ENCODE measurements around the gene IKZF1. TPM values are rescaled to one million over a fixed set of nuclear protein-coding genes. Genes with fewer than 3 reads are reported as not detected.

Gene IKZF1
- total and polyA plus RNA-seq, 4 donors, result 4.0 to 37.8 (median 18.5) TPM

DNA sequence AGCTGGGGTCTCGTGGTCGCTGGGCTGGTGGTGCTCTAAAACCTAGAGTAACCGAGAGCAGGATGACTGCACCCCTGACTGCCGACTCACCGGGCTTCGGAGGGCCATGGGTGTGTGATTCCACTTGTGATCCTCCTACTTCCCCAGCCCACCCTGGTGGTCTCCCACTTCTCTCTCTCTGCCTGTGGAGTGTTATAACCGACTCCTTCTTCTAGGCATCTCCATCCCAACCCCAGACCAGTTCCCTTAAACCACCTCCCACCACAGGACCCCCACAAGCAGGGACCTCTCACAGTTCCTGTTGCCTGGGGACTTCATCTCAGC, 52.4 kb downstream of the IKZF1 start:
- WGBS, 2 donors, result 36 to 65% methylated on average over 7 of the region's 7 CpGs
- TF ChIP-seq, protein P1, sequence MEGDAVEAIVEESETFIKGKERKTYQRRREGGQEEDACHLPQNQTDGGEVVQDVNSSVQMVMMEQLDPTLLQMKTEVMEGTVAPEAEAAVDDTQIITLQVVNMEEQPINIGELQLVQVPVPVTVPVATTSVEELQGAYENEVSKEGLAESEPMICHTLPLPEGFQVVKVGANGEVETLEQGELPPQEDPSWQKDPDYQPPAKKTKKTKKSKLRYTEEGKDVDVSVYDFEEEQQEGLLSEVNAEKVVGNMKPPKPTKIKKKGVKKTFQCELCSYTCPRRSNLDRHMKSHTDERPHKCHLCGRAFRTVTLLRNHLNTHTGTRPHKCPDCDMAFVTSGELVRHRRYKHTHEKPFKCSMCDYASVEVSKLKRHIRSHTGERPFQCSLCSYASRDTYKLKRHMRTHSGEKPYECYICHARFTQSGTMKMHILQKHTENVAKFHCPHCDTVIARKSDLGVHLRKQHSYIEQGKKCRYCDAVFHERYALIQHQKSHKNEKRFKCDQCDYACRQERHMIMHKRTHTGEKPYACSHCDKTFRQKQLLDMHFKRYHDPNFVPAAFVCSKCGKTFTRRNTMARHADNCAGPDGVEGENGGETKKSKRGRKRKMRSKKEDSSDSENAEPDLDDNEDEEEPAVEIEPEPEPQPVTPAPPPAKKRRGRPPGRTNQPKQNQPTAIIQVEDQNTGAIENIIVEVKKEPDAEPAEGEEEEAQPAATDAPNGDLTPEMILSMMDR (IDR thresholded peaks at IDR 0.05; ENCODE audit: control extremely low read depth, extremely low read depth), result no peak
- H3K9me3 ChIP-seq (ENCODE audit: control insufficient read depth in 4 of 4, insufficient read depth in 3 of 4, low read length in 3 of 4), result no peaks in the 10 kb centered on the region
- DNase-seq (no peak), ATAC-seq (ENCODE audit: insufficient read depth, low FRiP score) (no peak)
- peaks cover 0 to 11% (median 0%) of the 10 kb centered on the region in 3 donors for H3K27me3 ChIP-seq (ENCODE audit: control insufficient read depth in 3 of 3, insufficient read depth in 3 of 3, low read length in 2 of 3)
- peak overlapping the region in 1 of 2 donors; percentile 62 for H3K27ac ChIP-seq (ENCODE audit: low read depth in 1 of 2, low read length in 1 of 2)
- H3K4me3 ChIP-seq, result no peak overlapping the region
- H3K4me1 ChIP-seq (ENCODE audit: control insufficient read depth in 5 of 5, insufficient read depth in 5 of 5, low read length in 5 of 5), result no peaks in the 10 kb centered on the region
- no peak overlapping the region for H3K9ac ChIP-seq (ENCODE audit: insufficient read depth in 1 of 2, low read length in 2 of 2)
- no peaks in the 10 kb centered on the region for H3K36me3 ChIP-seq (ENCODE audit: control insufficient read depth in 4 of 4, insufficient read depth in 4 of 4, low read length in 4 of 4)

DNA sequence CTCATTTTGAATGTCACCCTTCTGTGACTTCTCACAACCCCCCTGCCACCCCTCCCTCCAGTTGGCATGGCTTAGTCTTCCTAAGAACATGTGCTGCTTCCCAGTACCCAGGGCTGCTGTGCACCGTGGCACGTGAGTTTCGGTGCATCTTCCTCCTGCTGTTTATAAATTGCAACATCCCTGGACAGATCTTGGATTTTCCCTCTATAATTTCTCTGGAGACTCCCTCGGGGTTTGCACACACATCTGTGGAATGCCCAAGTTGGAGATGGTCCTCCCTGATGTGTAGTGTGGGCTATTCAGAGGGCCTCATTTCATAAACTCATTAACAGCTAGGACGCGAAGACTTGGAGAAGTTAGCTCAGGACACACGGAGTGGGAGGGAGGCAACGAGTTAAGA, 52.9 kb downstream of the IKZF1 start:
- DNase-seq (no peak), ATAC-seq (ENCODE audit: insufficient read depth, low FRiP score) (no peak)
- Histone ChIP-seq H3K36me3 (ENCODE audit: control insufficient read depth in 4 of 4, insufficient read depth in 4 of 4, low read length in 4 of 4) (no peaks in the 10 kb centered on the region), H3K27ac (ENCODE audit: low read depth in 1 of 2, low read length in 1 of 2) (no peak overlapping the region), H3K9ac (ENCODE audit: insufficient read depth in 1 of 2, low read length in 2 of 2) (no peak overlapping the region), H3K9me3 (ENCODE audit: control insufficient read depth in 4 of 4, insufficient read depth in 3 of 4, low read length in 3 of 4) (no peaks in the 10 kb centered on the region), H3K27me3 (ENCODE audit: control insufficient read depth in 3 of 3, insufficient read depth in 3 of 3, low read length in 2 of 3) (peaks cover 0 to 11% (median 0%) of the 10 kb centered on the region in 3 donors), H3K4me3 (no peak overlapping the region), H3K4me1 (ENCODE audit: control insufficient read depth in 5 of 5, insufficient read depth in 5 of 5, low read length in 5 of 5) (no peaks in the 10 kb centered on the region)
- TF ChIP-seq, protein P1 (IDR thresholded peaks at IDR 0.05; ENCODE audit: control extremely low read depth, extremely low read depth), result no peak
- 44 to 69% methylated on average over 8 of the region's 8 CpGs for WGBS, 2 donors

DNA sequence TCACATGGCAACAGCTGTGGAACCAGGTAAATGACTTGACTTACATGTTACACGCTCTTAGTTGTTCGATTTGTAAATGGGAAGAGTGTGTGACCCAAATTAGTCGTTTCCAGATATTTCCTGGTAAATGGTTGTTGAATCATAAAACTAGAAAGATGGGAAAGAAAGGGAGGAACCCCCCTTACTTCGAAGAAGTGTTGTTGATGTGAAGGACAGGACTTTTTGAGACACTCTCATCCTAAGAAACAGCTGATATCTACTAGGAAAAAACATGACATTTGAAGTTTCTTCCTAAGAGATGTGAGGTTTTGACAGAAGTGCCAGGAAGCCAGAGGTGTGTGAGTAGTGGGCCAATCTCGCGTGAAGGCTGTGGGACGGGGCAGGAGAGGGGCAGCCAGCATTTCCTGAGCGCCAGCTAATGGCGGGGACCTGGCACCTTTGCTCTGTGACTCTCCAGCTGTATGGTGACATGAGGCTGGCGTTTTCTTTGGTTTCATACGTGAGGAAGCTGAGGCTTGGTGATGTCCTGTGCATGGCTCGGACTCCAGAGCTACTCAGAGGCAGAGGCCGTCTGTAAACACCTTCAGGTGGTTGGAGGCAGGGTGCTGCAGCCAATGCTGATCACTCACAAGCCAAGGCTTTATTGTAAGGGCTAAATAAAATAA, 53.7 kb downstream of the IKZF1 start:
- WGBS, 2 donors, result 47 to 62% methylated on average over 13 of the region's 13 CpGs
- TF ChIP-seq, protein P1 (IDR thresholded peaks at IDR 0.05; ENCODE audit: control extremely low read depth, extremely low read depth), result no peak
- Histone ChIP-seq H3K4me3 (no peak overlapping the region), H3K27me3 (ENCODE audit: control insufficient read depth in 3 of 3, insufficient read depth in 3 of 3, low read length in 2 of 3) (peaks cover 0 to 11% (median 0%) of the 10 kb centered on the region in 3 donors), H3K36me3 (ENCODE audit: control insufficient read depth in 4 of 4, insufficient read depth in 4 of 4, low read length in 4 of 4) (no peaks in the 10 kb centered on the region), H3K9ac (ENCODE audit: insufficient read depth in 1 of 2, low read length in 2 of 2) (no peak overlapping the region), H3K9me3 (ENCODE audit: control insufficient read depth in 4 of 4, insufficient read depth in 3 of 4, low read length in 3 of 4) (no peaks in the 10 kb centered on the region), H3K27ac (ENCODE audit: low read depth in 1 of 2, low read length in 1 of 2) (no peak overlapping the region), H3K4me1 (ENCODE audit: control insufficient read depth in 5 of 5, insufficient read depth in 5 of 5, low read length in 5 of 5) (no peaks in the 10 kb centered on the region)
- DNase-seq (no peak), ATAC-seq (ENCODE audit: insufficient read depth, low FRiP score) (no peak)

DNA sequence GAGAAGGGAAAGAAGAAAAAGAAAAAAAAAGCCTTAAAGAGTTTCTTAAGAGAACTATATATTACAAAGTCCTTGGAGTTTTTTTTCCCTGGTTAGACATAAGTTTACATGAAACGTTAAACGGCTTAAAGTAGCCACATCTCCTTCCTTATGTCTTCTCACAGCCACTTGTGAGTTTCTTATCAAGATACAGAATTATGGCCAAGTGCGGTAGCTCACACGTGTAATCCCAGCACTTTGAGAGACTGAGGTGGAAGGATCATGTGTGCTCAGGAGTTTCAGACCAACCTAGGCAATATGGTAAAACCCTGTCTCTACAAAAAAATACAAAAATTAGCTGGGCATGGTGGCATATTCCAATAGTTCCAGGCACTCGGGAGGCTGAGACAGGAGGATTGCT, 54.3 kb downstream of the IKZF1 start:
- 48 to 59% methylated on average over 5 of the region's 5 CpGs for WGBS, 2 donors
- Histone ChIP-seq H3K27me3 (ENCODE audit: control insufficient read depth in 3 of 3, insufficient read depth in 3 of 3, low read length in 2 of 3) (peaks cover 0 to 11% (median 0%) of the 10 kb centered on the region in 3 donors), H3K4me3 (no peak overlapping the region), H3K9ac (ENCODE audit: insufficient read depth in 1 of 2, low read length in 2 of 2) (no peak overlapping the region), H3K36me3 (ENCODE audit: control insufficient read depth in 4 of 4, insufficient read depth in 4 of 4, low read length in 4 of 4) (no peaks in the 10 kb centered on the region), H3K9me3 (ENCODE audit: control insufficient read depth in 4 of 4, insufficient read depth in 3 of 4, low read length in 3 of 4) (no peaks in the 10 kb centered on the region), H3K27ac (ENCODE audit: low read depth in 1 of 2, low read length in 1 of 2) (no peak overlapping the region), H3K4me1 (ENCODE audit: control insufficient read depth in 5 of 5, insufficient read depth in 5 of 5, low read length in 5 of 5) (no peaks in the 10 kb centered on the region)
- ATAC-seq (ENCODE audit: insufficient read depth, low FRiP score) (no peak), DNase-seq (no peak)
- TF ChIP-seq, protein P1 (IDR thresholded peaks at IDR 0.05; ENCODE audit: control extremely low read depth, extremely low read depth), result no peak

All from lung (tissue), 12 donors.